Parathyroid adenoma (tissue), 2 donors: ENCODE measurements around the gene RTCA.
A peak's percentile ranks its signal among the peaks of the same experiment; 100 is the strongest.

ENCODE experiments used
- H2AFZ ChIP-seq: fragments of 300-600 bp; sonication (generic); one replicate; pipeline ENCODE4 v1.7.0; 2017; ENCODE audit warnings: antibody characterized with exemption, mild to moderate bottlenecking
- H3K27ac ChIP-seq: fragments of 300-600 bp; sonication (generic); one replicate; pipeline ENCODE4 v1.7.0; 2017
- H3K27me3 ChIP-seq: fragments of 300-600 bp; sonication (generic); one replicate; pipeline ENCODE4 v1.7.0; 2017; ENCODE audit warnings: low read length; ENCODE audit not compliant: control insufficient read depth, insufficient read depth
- H3K36me3 ChIP-seq: fragments of 300-600 bp; sonication (generic); one replicate; pipeline ENCODE4 v1.7.0; 2017; ENCODE audit warnings: low read length; ENCODE audit not compliant: control insufficient read depth, insufficient read depth
- H3K4me1 ChIP-seq: fragments of 300-600 bp; sonication (generic); one replicate; pipeline ENCODE4 v1.7.0; 2017; ENCODE audit warnings: control low read depth
- H3K4me2 ChIP-seq: fragments of 300-600 bp; sonication (generic); one replicate; pipeline ENCODE4 v1.7.0; 2017; ENCODE audit warnings: low read length
- H3K4me3 ChIP-seq: fragments of 300-600 bp; sonication (generic); one replicate; pipeline ENCODE4 v1.7.0; 2017; ENCODE audit warnings: low read depth, low read length
- H3K79me2 ChIP-seq: fragments of 300-600 bp; sonication (generic); one replicate; pipeline ENCODE4 v1.7.0; 2017; ENCODE audit warnings: control low read depth
- H3K9ac ChIP-seq: fragments of 300-600 bp; sonication (generic); one replicate; pipeline ENCODE4 v1.7.0; 2017; ENCODE audit warnings: mild to moderate bottlenecking
- H3K9me3 ChIP-seq: fragments of 300-600 bp; sonication (generic); one replicate; pipeline ENCODE4 v1.7.0; 2017; ENCODE audit warnings: low read length; ENCODE audit not compliant: control insufficient read depth
- TF ChIP-seq, protein P1 (sequence below): fragments of 300-600 bp; sonication (generic); IDR thresholded peaks from one replicate; pipeline ENCODE4 v1.7.0; 2017; ENCODE audit warnings: antibody characterized with exemption, mild to moderate bottlenecking
- donor health status: primary hyperparathyroidism.

The RTCA gene

DNA sequence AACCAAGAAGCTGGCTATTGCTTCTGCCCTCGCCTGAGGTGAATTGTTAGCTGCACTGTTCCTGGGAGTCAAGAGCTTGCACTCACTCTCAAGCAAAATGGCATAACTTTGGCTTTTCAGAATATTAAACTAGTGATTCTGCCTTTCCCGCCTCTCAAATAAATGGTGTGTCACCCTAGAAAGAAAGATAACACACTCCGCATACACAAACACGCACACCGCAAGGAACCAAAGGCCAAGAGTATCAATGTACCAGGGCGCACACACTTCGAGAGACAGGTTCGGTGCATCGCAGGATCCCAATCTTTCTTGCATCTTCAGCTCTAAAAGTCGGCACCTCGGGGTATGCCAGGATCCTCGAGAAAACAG, 470 bp upstream of the RTCA start:
- Histone ChIP-seq H3K9ac (peak overlapping the region; percentile 53), H3K4me3 (peak overlapping the region; percentile 79), H3K27ac (peak overlapping the region; percentile 76), H3K4me2 (peak overlapping the region; percentile 88), H2AFZ (peak overlapping the region; percentile 93), H3K27me3 (no peaks in the 10 kb centered on the region), H3K9me3 (no peaks in the 10 kb centered on the region), H3K36me3 (no peaks in the 10 kb centered on the region), H3K4me1 (no peaks in the 10 kb centered on the region), H3K79me2 (peaks cover 9% of the 10 kb centered on the region)
- TF ChIP-seq, protein P1, sequence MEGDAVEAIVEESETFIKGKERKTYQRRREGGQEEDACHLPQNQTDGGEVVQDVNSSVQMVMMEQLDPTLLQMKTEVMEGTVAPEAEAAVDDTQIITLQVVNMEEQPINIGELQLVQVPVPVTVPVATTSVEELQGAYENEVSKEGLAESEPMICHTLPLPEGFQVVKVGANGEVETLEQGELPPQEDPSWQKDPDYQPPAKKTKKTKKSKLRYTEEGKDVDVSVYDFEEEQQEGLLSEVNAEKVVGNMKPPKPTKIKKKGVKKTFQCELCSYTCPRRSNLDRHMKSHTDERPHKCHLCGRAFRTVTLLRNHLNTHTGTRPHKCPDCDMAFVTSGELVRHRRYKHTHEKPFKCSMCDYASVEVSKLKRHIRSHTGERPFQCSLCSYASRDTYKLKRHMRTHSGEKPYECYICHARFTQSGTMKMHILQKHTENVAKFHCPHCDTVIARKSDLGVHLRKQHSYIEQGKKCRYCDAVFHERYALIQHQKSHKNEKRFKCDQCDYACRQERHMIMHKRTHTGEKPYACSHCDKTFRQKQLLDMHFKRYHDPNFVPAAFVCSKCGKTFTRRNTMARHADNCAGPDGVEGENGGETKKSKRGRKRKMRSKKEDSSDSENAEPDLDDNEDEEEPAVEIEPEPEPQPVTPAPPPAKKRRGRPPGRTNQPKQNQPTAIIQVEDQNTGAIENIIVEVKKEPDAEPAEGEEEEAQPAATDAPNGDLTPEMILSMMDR = no peak

- Histone ChIP-seq H3K9me3 (no peaks in the 10 kb centered on the region), H2AFZ (peak overlapping the region; percentile 93), H3K36me3 (no peaks in the 10 kb centered on the region), H3K27ac (peak overlapping the region; percentile 76), H3K4me1 (no peaks in the 10 kb centered on the region), H3K79me2 (peaks cover 9% of the 10 kb centered on the region), H3K9ac (peak overlapping the region; percentile 53), H3K27me3 (no peaks in the 10 kb centered on the region), H3K4me2 (peak overlapping the region; percentile 88), H3K4me3 (peak overlapping the region; percentile 79)
- TF ChIP-seq, protein P1 = no peak
These were observed 725 bp downstream of the RTCA start for GRCh38 chr1:100266741-100267140.

DNA sequence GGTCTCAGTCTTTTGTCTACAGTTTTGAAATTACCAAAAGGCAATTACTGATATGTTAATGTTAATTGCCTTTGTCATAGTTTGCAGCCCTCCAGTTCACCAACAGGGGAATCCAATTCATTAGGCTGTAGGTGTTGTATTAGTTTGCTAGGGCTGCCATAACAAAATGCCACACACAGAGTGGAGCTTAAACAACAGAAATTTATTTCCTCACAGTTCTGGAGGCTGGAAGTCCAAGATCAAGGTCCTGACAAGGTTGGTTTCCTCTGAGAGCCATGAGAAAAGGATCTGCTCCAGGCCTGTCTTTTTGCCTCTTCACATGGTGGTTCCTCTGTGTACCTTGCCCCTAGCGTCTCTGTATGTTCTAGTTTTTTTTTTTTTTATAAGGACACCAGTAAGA, 1.3 kb downstream of the RTCA start:
- Histone ChIP-seq H3K9me3 (no peaks in the 10 kb centered on the region), H3K9ac (no peak overlapping the region), H3K79me2 (peaks cover 9% of the 10 kb centered on the region), H3K36me3 (no peaks in the 10 kb centered on the region), H3K27ac (no peak overlapping the region), H3K4me1 (no peaks in the 10 kb centered on the region), H3K27me3 (no peaks in the 10 kb centered on the region), H3K4me3 (peak overlapping the region; percentile 79), H3K4me2 (peak overlapping the region; percentile 88), H2AFZ (no peak overlapping the region)
- TF ChIP-seq, protein P1 = no peak

GRCh38 chr1:100268202-100268601, 2.2 kb downstream of the RTCA start:
- Histone ChIP-seq H3K4me2 (no peak overlapping the region), H3K27me3 (no peaks in the 10 kb centered on the region), H3K36me3 (no peaks in the 10 kb centered on the region), H3K27ac (no peak overlapping the region), H3K9ac (no peak overlapping the region), H3K4me3 (no peak overlapping the region), H3K4me1 (no peaks in the 10 kb centered on the region), H2AFZ (no peak overlapping the region), H3K9me3 (no peaks in the 10 kb centered on the region), H3K79me2 (peaks cover 9% of the 10 kb centered on the region)
- TF ChIP-seq, protein P1 = no peak

DNA sequence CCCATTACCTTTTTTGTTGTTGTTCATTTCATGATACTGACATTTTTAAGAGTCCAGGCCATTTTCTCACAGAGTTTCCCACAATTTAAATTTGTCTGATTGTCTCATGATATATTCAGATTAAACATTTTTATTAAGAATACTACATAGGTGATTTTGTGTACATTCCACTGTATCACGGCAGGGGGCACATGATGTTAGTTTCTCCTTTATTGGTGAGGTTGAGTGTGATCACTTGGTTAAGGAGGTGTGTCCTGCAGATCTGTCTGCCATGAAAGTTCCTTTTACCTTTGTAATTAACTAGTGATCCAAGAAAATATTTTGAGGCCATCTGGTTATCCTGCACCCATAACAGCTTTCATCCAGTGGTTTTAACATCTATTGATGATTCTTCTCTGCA, 11.8 kb downstream of the RTCA start:
- Histone ChIP-seq H3K79me2 (no peaks in the 10 kb centered on the region), H3K4me2 (no peak overlapping the region), H3K9ac (no peak overlapping the region), H3K4me3 (no peak overlapping the region), H3K27me3 (no peaks in the 10 kb centered on the region), H2AFZ (no peak overlapping the region), H3K27ac (no peak overlapping the region), H3K36me3 (no peaks in the 10 kb centered on the region), H3K9me3 (no peaks in the 10 kb centered on the region), H3K4me1 (no peaks in the 10 kb centered on the region)
- TF ChIP-seq, protein P1 = no peak
